Adrenal gland (tissue), 12 donors: ENCODE data around the gene HMG20B. TPM values are rescaled to one million over a fixed set of nuclear protein-coding genes. Genes with fewer than 3 reads are reported as not detected.
A peak's percentile ranks its signal among the peaks of the same experiment; 100 is the strongest.

ENCODE experiments used
- DNase-seq, 7 donors: peaks; one replicate each; pipeline ENCODE4 v3.0.0-alpha.2; 2019 to 2020
- H3K27ac ChIP-seq, 5 donors: fragments of 200-600 bp; sonication (generic) in 4 of 5; 1 replicate in 3 of 5; 2 replicates in 2 of 5; pipeline versions ENCODE4 v1.5.1 to v1.8.0; 2016 to 2020; ENCODE audit warnings: mild to moderate bottlenecking in 1 of 5
- H3K27me3 ChIP-seq: fragments of 200-600 bp; 2 replicates; pipeline ENCODE4 v1.8.0; 2021
- H3K36me3 ChIP-seq, 2 donors: fragments of 200-600 bp; replicated peaks in 1 of 2; 1 replicate in 1 of 2; 2 replicates in 1 of 2; pipeline versions ENCODE4 v1.5.1 to v1.8.0; 2018 to 2022
- H3K4me1 ChIP-seq, 2 donors: fragments of 200-600 bp; replicated peaks in 1 of 2; 1 replicate in 1 of 2; 2 replicates in 1 of 2; pipeline versions ENCODE4 v1.5.1 to v1.8.0; 2018 to 2021
- H3K4me3 ChIP-seq, 4 donors: fragments of 200-600 bp; sonication (generic) in 3 of 4; one replicate each; pipeline ENCODE4 v1.5.1; 2016 to 2018
- H3K9me3 ChIP-seq, 3 donors: fragments of 200-600 bp; sonication (generic) in 1 of 3; replicated peaks in 1 of 3; 1 replicate in 2 of 3; 2 replicates in 1 of 3; pipeline versions ENCODE4 v1.5.1 to v1.8.0; 2016 to 2021
- CTCF ChIP-seq, 6 experiments: fragments of 450-650 bp in 4 of 6; fragments of 200-600 bp in 2 of 6; sonication (generic) in 1 of 6; IDR thresholded peaks; 1 replicate in 5 of 6; 2 replicates in 1 of 6; pipeline versions ENCODE4 v1.5.1 to v1.8.0; 2016 to 2021; ENCODE audit warnings: antibody characterized with exemption in 6 of 6, mild to moderate bottlenecking in 2 of 6, moderate library complexity in 1 of 6
- POLR2A ChIP-seq, 2 donors: fragments of 450-650 bp; IDR thresholded peaks; one replicate each; pipeline ENCODE4 v1.6.1; 2017; ENCODE audit warnings: antibody characterized with exemption in 2 of 2, mild to moderate bottlenecking in 2 of 2, moderate library complexity in 1 of 2
- WGBS, 4 donors: extraction: QIAGEN DNeasy Blood & Tissue Kit in 2 of 4; methylation state at CpG; one replicate each; pipeline versions ENCODE4 v1.1.5 to v1.1.7; 2013 to 2017; 5-methylcytosine and 5-hydroxymethylcytosine counted together
- intact Hi-C, 2 donors: fragments of 100-400 bp; cut with DNase I; formaldehyde crosslinking; loops; one replicate each; pipeline versions ENCODE4 v1.14.1 to v1.15.0; 2022 to 2023
- polyA plus RNA-seq, 3 donors: library from polyadenylated mRNA; stranded (reverse); fragments of 200-250 nt in 2 of 3; fragments of 350-450 nt in 1 of 3; fragmentation: Illumina TruSeq in 1 of 3; extraction: RNeasy Lipid Tissue Mini Kit (QIAGEN cat#74804) in 1 of 3; gene quantifications; one replicate each; pipeline ENCODE4 v1.2.3, GENCODE V29; 2013 to 2014
- total RNA-seq, 9 donors: library from RNA; depleted of rRNA in 4 of 9; stranded (reverse); fragments of >200 nt in 4 of 9; fragments of 120-200 nt in 1 of 9; fragmentation: NEBNext Ultra II Directional in 1 of 9; extraction: Animal tissue kit (Norgen Biotek cat#: 25700) in 1 of 9; gene quantifications; one replicate each; pipeline versions ENCODE4 v1.1.0 to v1.2.4, GENCODE V29; 2013 to 2023
- donor health status: healthy with polysubstance abuse.
- donor health status: Bipolar disorder and iron deficiency.
- donor health status: DM: yes; HTN: yes; CAD: no.
- donor health status: DM: no; HTN: no; CAD: no.
- donor health status: DM: no; HTN: no; CAD: no.
- donor health status: DM: yes; HTN: yes; CAD: no.

HMG20B gene
- total and polyA plus RNA-seq, 12 donors = 18.1 to 178 (median 102) TPM

- 83 to 88% (median 85%) methylated on average over 20 of the region's 20 CpGs for WGBS, 4 donors
- DNase-seq = peak in 1 of 7 donors; percentile 22
- intact Hi-C loops = no loop called here
- no peaks in the 10 kb centered on the region for H3K9me3 ChIP-seq
- no peak for TF ChIP-seq POLR2A (IDR thresholded peaks at IDR 0.05)
- no peak for TF ChIP-seq CTCF (IDR thresholded peaks at IDR 0.05)
- no peak overlapping the region for H3K4me3 ChIP-seq
- peaks cover 0 to 46% of the 10 kb centered on the region in 2 donors for H3K36me3 ChIP-seq
- peak overlapping the region in 3 of 5 donors; percentile 10 to 78 (median 43) for H3K27ac ChIP-seq
- no peaks in the 10 kb centered on the region for H3K27me3 ChIP-seq
- peaks cover 15 to 30% of the 10 kb centered on the region in 2 donors for H3K4me1 ChIP-seq
Measured at GRCh38 chr19:3524904-3525451, 47.8 kb upstream of the HMG20B start.

- no peak overlapping the region for H3K4me3 ChIP-seq
- H3K27ac ChIP-seq = no peak overlapping the region
- H3K4me1 ChIP-seq = peaks cover 15 to 26% of the 10 kb centered on the region in 2 donors
- no peaks in the 10 kb centered on the region for H3K9me3 ChIP-seq
- DNase-seq = no peak
- H3K27me3 ChIP-seq = no peaks in the 10 kb centered on the region
- intact Hi-C loops = no loop called here
- H3K36me3 ChIP-seq = peaks cover 0 to 58% of the 10 kb centered on the region in 2 donors
- WGBS, 4 donors = 88 to 94% (median 91%) methylated on average over 16 to 28 of the region's 28 CpGs
- TF ChIP-seq CTCF (IDR thresholded peaks at IDR 0.05) = no peak
- no peak for TF ChIP-seq POLR2A (IDR thresholded peaks at IDR 0.05)
Measured at GRCh38 chr19:3526507-3527237, 46.1 kb upstream of the HMG20B start.

- 95 to 100% (median 95%) methylated on average over 4 to 21 of the region's 21 CpGs for WGBS, 4 donors
- no peak overlapping the region for H3K4me3 ChIP-seq
- DNase-seq = no peak
- H3K27ac ChIP-seq = no peak overlapping the region
- no peaks in the 10 kb centered on the region for H3K9me3 ChIP-seq
- H3K27me3 ChIP-seq = no peaks in the 10 kb centered on the region
- TF ChIP-seq POLR2A (IDR thresholded peaks at IDR 0.05) (no peak), CTCF (IDR thresholded peaks at IDR 0.05) (no peak)
- intact Hi-C loops = no loop called here
- H3K4me1 ChIP-seq = peaks cover 11 to 19% of the 10 kb centered on the region in 2 donors
- peaks cover 0 to 65% of the 10 kb centered on the region in 2 donors for H3K36me3 ChIP-seq
Measured at GRCh38 chr19:3527238-3527910, 45.4 kb upstream of the HMG20B start.

- intact Hi-C loops = no loop called here
- Histone ChIP-seq H3K9me3 (no peaks in the 10 kb centered on the region), H3K27ac (no peak overlapping the region), H3K27me3 (no peaks in the 10 kb centered on the region), H3K4me3 (no peak overlapping the region), H3K4me1 (peaks cover 11 to 16% of the 10 kb centered on the region in 2 donors), H3K36me3 (peaks cover 0 to 68% of the 10 kb centered on the region in 2 donors)
- no peak for DNase-seq
- WGBS, 4 donors = 96 to 99% (median 98%) methylated on average over 4 to 14 of the region's 14 CpGs
- TF ChIP-seq POLR2A (IDR thresholded peaks at IDR 0.05) = no peak
- no peak for TF ChIP-seq CTCF (IDR thresholded peaks at IDR 0.05)
Measured at GRCh38 chr19:3528080-3528479, 44.7 kb upstream of the HMG20B start.
